Caco-2 (cell line): ENCODE data around the gene MAP1LC3A. TPM values are rescaled to one million over a fixed set of nuclear protein-coding genes. Genes with fewer than 3 reads are reported as not detected.

Source experiments
- BruUV-seq: library from RNA; stranded (reverse); fragments of 400-500 nt; replicated peaks from 2 replicates; lab custom pipeline; 2021; lab: Mats Ljungman, UMichigan
- CTCF ChIA-PET: fragments of 300-600 bp; sonication (Branson Sonifier 250); formaldehyde crosslinking; loops from one replicate; lab custom pipeline; 2022; ENCODE audit warnings: antibody characterized with exemption; lab: Charles Lee
- POLR2A ChIA-PET: fragments of 300-600 bp; sonication (Branson Sonifier 250); formaldehyde crosslinking; loops from one replicate; lab custom pipeline; 2022; ENCODE audit warnings: antibody characterized with exemption; lab: Charles Lee
- DNase-seq, 2 experiments: peaks; one replicate each; pipeline versions ENCODE4 v3.0.0 to v3.0.0-alpha.2; 2020 to 2022
- H3K27me3 ChIP-seq: replicated peaks from 2 replicates; pipeline ENCODE4 v1.6.0; 2011; ENCODE audit warnings: low read length; ENCODE audit not compliant: control insufficient read depth, insufficient read depth
- H3K36me3 ChIP-seq: 2 replicates; pipeline ENCODE4 v1.5.1; 2011; ENCODE audit warnings: low read length; ENCODE audit not compliant: control insufficient read depth, insufficient read depth
- H3K4me1 ChIP-seq: fragments of 250-450 bp; sonication (Bioruptor Pico); 2 replicates; pipeline ENCODE4 v1.5.1; 2020; ENCODE audit warnings: mild to moderate bottlenecking
- H3K4me3 ChIP-seq: 2 replicates; pipeline ENCODE4 v1.5.1; 2011; ENCODE audit warnings: low read depth, mild to moderate bottlenecking, control low read depth, low read length
- H3K9me3 ChIP-seq: fragments of 250-450 bp; sonication (Bioruptor Pico); 2 replicates; pipeline ENCODE4 v1.5.1; 2020; ENCODE audit warnings: mild to moderate bottlenecking, moderate library complexity
- H3K27ac Mint-ChIP-seq: one replicate; pipeline ENCODE4 v1.8.0; 2022; ENCODE audit warnings: mixed read lengths; ENCODE audit not compliant: unreplicated experiment
- H3K27me3 Mint-ChIP-seq: one replicate; pipeline ENCODE4 v1.8.0; 2022; ENCODE audit warnings: mixed read lengths; ENCODE audit not compliant: insufficient read depth, unreplicated experiment
- H3K36me3 Mint-ChIP-seq: one replicate; pipeline ENCODE4 v1.8.0; 2022; ENCODE audit warnings: mild to moderate bottlenecking, mixed read lengths; ENCODE audit not compliant: insufficient read depth, unreplicated experiment
- H3K4me1 Mint-ChIP-seq: one replicate; pipeline ENCODE4 v1.8.0; 2022; ENCODE audit warnings: low read depth, mixed read lengths; ENCODE audit not compliant: unreplicated experiment
- H3K4me3 Mint-ChIP-seq: one replicate; pipeline ENCODE4 v1.8.0; 2022; ENCODE audit warnings: mild to moderate bottlenecking, moderate library complexity, mixed read lengths; ENCODE audit not compliant: unreplicated experiment
- H3K9me3 Mint-ChIP-seq: one replicate; pipeline ENCODE4 v1.8.0; 2022; ENCODE audit warnings: mixed read lengths; ENCODE audit not compliant: unreplicated experiment
- CTCF ChIP-seq, 2 experiments: fragments of 200-600 bp in 1 of 2; IDR thresholded peaks; 1 replicate in 1 of 2; 2 replicates in 1 of 2; pipeline versions ENCODE4 v1.5.1 to v1.8.0; 2011 to 2022; ENCODE audit warnings: antibody characterized with exemption in 1 of 2, control low read depth in 1 of 2, inconsistent platforms in 1 of 2, low read depth in 1 of 2, low read length in 1 of 2, mild to moderate bottlenecking in 1 of 2, moderate library complexity in 1 of 2; ENCODE audit not compliant: insufficient read depth in 1 of 2, severe bottlenecking in 1 of 2, unreplicated experiment in 1 of 2
- intact Hi-C: fragments of 100-400 bp; cut with micrococcal nuclease; formaldehyde crosslinking; loops from one replicate; pipeline ENCODE4 v1.10.0; 2022; ENCODE audit not compliant: unreplicated experiment
- total RNA-seq: library from RNA; stranded (reverse); gene quantifications from 2 replicates; pipeline ENCODE4 v1.2.3, GENCODE V29; 2022

MAP1LC3A gene
- total RNA-seq, 1 experiment from 2014 or later, result 0.88 TPM

GRCh38 chr20:34525709-34526416 is 32.7 kb upstream of the MAP1LC3A start:
- peak overlapping the region; percentile 64 for H3K4me3 Mint-ChIP-seq
- H3K27me3 Mint-ChIP-seq, result no peaks in the 10 kb centered on the region
- no peak overlapping the region for H3K4me3 ChIP-seq
- no peaks in the 10 kb centered on the region for H3K27me3 ChIP-seq
- no peaks in the 10 kb centered on the region for H3K9me3 ChIP-seq
- CTCF ChIA-PET, result interaction anchor here (0.6 to 1.8 kb wide), 5 partner anchors 175 to 224 kb away, joined by 4 to 10 read pairs (median 7); no protein-coding TSS in a partner anchor
- peaks cover 20% of the 10 kb centered on the region for H3K36me3 ChIP-seq
- intact Hi-C loops, result loop anchor here (1.0 kb wide), 1 partner anchor 10 kb away; the partner anchor contains the start of gene DYNLRB1
- peak overlapping the region; percentile 83 for H3K27ac Mint-ChIP-seq
- no peaks in the 10 kb centered on the region for H3K9me3 Mint-ChIP-seq
- H3K4me1 ChIP-seq, result peaks cover 46% of the 10 kb centered on the region
- POLR2A ChIA-PET, result interaction anchor here (2.7 kb wide), 1 partner anchor 10 kb away, joined by 17 read pairs; the partner anchor contains the start of gene DYNLRB1
- peak; percentile 90 to 95 for DNase-seq
- no peak for TF ChIP-seq CTCF (IDR thresholded peaks at IDR 0.05; ENCODE audit: insufficient read depth in 1 of 2, low read depth in 1 of 2, low read length in 1 of 2, severe bottlenecking in 1 of 2, unreplicated experiment in 1 of 2)
- peaks cover 83% of the 10 kb centered on the region for H3K36me3 Mint-ChIP-seq
- peaks cover 50% of the 10 kb centered on the region for H3K4me1 Mint-ChIP-seq
- TSS peak; percentile 95 for BruUV-seq

- DNase-seq, result no peak
- H3K4me3 ChIP-seq, result no peak overlapping the region
- H3K27ac Mint-ChIP-seq, result peak overlapping the region; percentile 83
- TF ChIP-seq CTCF (IDR thresholded peaks at IDR 0.05; ENCODE audit: insufficient read depth in 1 of 2, low read depth in 1 of 2, low read length in 1 of 2, severe bottlenecking in 1 of 2, unreplicated experiment in 1 of 2), result no peak
- no peaks in the 10 kb centered on the region for H3K27me3 Mint-ChIP-seq
- H3K9me3 Mint-ChIP-seq, result no peaks in the 10 kb centered on the region
- H3K36me3 Mint-ChIP-seq, result peaks cover 87% of the 10 kb centered on the region
- peak overlapping the region; percentile 64 for H3K4me3 Mint-ChIP-seq
- intact Hi-C loops, result no loop called here
- no peaks in the 10 kb centered on the region for H3K27me3 ChIP-seq
- ChIA-PET CTCF (interaction anchor here (1.1 to 1.5 kb wide), 3 partner anchors 12 to 336 kb away, joined by 3 to 6 read pairs (median 4); no protein-coding TSS in a partner anchor), POLR2A (interaction anchor here (2.7 kb wide), 1 partner anchor 10 kb away, joined by 17 read pairs; the partner anchor contains the start of gene DYNLRB1)
- no peaks in the 10 kb centered on the region for H3K9me3 ChIP-seq
- H3K36me3 ChIP-seq, result peaks cover 20% of the 10 kb centered on the region
- peaks cover 52% of the 10 kb centered on the region for H3K4me1 Mint-ChIP-seq
- peaks cover 46% of the 10 kb centered on the region for H3K4me1 ChIP-seq
- BruUV-seq, result TSS peak; percentile 59
These were observed 32.1 kb upstream of the MAP1LC3A start for GRCh38 chr20:34526466-34526865.

GRCh38 chr20:34527016-34527415 is 31.5 kb upstream of the MAP1LC3A start:
- Histone ChIP-seq H3K4me1 (peaks cover 46% of the 10 kb centered on the region), H3K4me3 (no peak overlapping the region), H3K36me3 (peaks cover 20% of the 10 kb centered on the region), H3K27me3 (no peaks in the 10 kb centered on the region), H3K9me3 (no peaks in the 10 kb centered on the region)
- ChIA-PET POLR2A (interaction anchor here (2.7 kb wide), 1 partner anchor 11 kb away, joined by 17 read pairs; the partner anchor contains the start of gene DYNLRB1), CTCF (interaction anchor here (1.1 to 1.5 kb wide), 3 partner anchors 11 to 336 kb away, joined by 3 to 6 read pairs (median 4); no protein-coding TSS in a partner anchor)
- peaks cover 53% of the 10 kb centered on the region for H3K4me1 Mint-ChIP-seq
- TF ChIP-seq CTCF (IDR thresholded peaks at IDR 0.05; ENCODE audit: insufficient read depth in 1 of 2, low read depth in 1 of 2, low read length in 1 of 2, severe bottlenecking in 1 of 2, unreplicated experiment in 1 of 2), result no peak
- DNase-seq, result no peak
- no TSS peak for BruUV-seq
- no peaks in the 10 kb centered on the region for H3K27me3 Mint-ChIP-seq
- peak overlapping the region; percentile 64 for H3K4me3 Mint-ChIP-seq
- peak overlapping the region; percentile 83 for H3K27ac Mint-ChIP-seq
- peaks cover 91% of the 10 kb centered on the region for H3K36me3 Mint-ChIP-seq
- no peaks in the 10 kb centered on the region for H3K9me3 Mint-ChIP-seq
- intact Hi-C loops, result no loop called here
